Measurements from ENCODE around the gene SYT12.

The SYT12 gene

GRCh38 chr11:67031791-67032561, 9.0 kb downstream of the SYT12 start:
- no peak for DNase-seq

GRCh38 chr11:67032830-67033551, 10.1 kb downstream of the SYT12 start:
- DNase-seq: no peak

- DNase-seq: no peak
Observed at GRCh38 chr11:67033661-67034166, 10.8 kb downstream of the SYT12 start.

DNA sequence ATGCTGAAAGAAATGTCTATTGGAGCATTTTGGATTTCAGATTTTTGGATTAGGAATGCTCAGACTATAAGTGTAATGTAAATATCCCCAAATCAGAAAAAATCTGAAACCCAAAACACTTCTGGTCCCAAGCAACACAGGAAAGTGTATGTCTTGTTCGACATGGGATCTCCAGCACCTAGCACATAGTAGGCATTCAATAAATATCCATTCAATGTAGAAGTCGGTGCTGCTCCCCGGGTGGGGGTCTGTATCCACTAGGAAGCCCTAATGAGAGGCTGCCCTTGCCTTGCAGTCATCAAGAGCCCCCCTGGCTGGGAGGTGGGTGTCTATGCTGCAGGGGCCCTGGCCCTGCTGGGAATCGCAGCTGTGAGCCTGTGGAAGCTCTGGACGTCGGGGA, 11.4 kb downstream of the SYT12 start:
- no peak for DNase-seq

DNA sequence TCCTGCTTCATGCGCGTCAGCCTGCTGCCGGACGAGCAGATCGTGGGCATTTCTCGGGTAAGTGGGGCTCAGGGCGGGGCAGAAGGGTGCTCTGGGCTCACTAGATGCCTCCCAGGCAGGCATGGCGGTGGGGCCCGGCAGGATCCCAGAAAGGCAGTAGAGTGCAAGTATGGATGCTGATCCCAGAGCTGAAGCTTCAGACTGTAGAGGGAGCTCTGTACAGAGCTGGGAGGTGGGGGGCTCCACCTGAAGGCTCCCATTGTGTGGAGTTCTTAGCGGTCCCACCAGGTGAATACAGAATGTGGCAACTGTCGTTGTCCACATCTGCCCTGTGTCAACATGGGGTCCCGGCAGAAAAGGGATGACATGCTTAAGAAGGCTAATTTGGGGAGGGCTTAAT, 17.2 kb downstream of the SYT12 start:
- DNase-seq: no peak

- DNase-seq: no peak
Observed at GRCh38 chr11:67041602-67042001, 18.7 kb downstream of the SYT12 start.

DNA sequence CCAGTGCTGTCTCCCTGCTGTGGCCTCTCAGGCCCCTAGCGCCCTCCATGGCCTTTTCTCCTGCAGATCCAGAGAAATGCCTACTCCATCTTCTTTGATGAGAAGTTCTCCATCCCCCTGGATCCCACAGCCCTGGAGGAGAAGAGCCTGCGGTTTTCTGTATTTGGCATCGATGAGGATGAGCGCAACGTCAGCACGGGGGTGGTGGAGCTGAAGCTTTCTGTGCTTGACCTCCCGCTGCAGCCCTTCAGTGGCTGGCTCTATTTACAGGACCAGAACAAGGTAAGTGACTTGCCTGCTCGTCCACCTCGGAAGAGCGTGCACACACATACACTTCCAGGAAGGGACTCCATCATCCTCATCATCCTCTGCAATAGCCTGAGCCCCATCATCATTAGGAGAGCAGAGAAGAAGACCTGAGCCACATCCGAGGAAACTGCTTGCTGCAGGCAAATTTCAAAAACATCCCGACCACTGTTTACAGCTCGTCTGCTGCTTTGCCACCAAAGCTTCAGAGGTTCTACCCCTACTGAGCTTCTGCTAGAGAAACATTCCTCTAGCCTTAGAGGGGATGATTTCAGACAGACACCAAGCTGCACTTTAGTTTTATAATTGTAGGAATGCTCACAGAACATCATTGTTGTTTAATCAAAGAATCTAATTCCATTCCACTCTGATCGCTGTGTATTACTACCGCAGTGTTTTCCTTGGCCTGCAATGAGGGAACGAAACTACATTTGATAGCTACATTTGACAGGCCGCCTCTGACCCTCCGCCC, 20.8 kb downstream of the SYT12 start:
- DNase-seq: no peak

- DNase-seq: no peak
Observed at GRCh38 chr11:67044496-67044895, 21.6 kb downstream of the SYT12 start.

DNA sequence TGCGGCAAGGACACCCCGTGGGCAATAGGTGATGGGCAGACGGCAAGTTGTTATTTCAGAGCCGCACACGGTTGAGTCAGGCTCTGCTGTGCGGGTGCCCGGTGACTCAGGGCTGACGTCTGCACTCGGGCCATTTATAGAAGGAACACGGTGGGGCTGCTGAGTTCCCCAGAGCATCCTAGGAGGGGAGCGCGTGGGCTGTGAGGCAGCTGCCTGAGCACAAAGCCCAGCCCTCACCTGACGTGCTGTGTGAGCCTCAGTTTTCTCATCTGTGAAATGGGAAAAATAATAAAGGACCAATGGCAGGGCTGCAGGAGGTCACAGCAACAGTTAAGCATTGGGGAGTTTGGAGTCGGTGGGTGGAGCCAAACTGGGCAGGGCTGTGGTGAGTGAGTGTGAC, 22.4 kb downstream of the SYT12 start:
- DNase-seq: no peak

- no peak for DNase-seq
Observed at GRCh38 chr11:67048515-67049130, 25.7 kb downstream of the SYT12 start.

DNA sequence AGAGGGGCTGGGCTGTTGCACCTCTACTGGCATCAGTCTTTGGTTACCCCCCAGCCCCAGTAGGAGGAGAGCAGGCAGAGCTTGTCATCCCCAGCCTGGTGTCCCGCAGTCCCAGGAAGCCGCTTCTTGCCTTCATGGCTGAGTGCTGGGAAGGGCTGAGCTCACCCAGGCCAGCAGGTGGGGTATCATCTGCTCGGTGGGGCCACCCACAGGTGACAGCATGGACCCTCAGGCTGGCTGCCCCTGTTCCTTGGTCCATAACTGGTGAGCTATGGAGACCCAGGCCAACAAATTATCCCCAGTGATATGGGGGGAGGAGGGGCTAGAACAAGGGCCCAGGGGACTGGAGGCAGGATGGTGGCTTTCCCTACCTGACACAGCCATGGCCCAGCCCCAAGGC, 27.2 kb downstream of the SYT12 start:
- no peak for DNase-seq

- DNase-seq: no peak
Observed at GRCh38 chr11:67051180-67051893, 28.4 kb downstream of the SYT12 start.

GRCh38 chr11:67051945-67052488, 29.1 kb downstream of the SYT12 start:
- no peak for DNase-seq

GRCh38 chr11:67052891-67053290, 30.0 kb downstream of the SYT12 start:
- DNase-seq: no peak

GRCh38 chr11:67053896-67054329, 31.0 kb downstream of the SYT12 start:
- peak; percentile 25 for DNase-seq

DNA sequence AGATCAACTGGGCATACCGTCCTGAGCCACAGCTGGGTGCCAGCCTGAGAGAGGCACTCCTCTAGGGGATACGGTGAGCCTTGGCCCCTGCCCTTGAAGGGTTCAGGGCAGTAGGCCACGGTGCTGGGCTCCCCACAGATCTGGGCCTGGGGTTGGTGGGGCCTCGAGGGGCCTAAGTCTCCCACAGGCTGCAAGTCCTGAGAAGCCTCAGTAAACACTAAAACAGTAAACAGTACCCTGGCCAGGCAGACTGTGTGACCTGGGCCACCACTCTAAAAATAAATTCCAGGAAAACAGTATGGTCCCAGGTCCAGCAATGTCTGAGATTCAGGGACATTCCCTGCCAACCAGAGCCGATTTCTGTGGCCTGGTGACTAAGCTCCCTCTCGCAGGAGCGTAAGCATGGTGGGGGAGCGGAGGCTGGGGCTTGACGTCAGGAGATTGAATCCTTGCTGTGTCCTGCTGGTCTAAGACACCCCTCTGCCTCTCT, 31.5 kb downstream of the SYT12 start:
- DNase-seq: no peak

DNA sequence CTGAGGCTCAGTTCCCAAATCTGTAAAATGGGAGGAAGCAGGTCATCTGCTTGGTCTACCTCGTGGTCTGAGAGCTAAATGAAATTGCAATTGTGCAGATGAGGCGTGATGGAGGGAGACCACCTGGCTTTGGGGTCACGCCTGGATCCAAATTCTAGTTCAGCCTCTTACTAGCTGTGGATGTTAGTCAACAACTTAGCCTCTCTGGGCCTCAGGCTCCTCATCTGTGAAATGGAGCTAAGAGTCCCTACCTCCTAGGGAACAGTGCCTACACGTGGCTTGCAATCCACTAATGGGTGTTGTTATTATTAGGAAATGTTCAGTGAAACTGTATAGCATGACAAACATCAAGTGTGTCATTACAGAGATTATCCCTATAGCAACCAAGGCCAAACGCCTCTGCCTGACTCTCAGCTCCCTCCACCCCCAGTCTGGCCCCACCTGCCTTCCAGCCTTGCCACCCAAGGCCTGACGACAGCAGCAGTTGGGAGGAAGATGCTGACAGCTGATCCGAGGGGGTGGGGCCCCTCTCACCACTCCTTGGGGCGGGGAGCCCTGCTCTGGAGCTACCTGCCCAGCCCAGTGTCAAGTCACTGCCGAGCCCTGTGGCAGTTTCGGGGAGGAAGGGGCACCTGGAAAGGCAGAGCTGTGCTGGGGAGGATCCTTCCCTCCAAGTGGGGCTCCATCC, 32.0 kb downstream of the SYT12 start:
- DNase-seq: no peak

DNA sequence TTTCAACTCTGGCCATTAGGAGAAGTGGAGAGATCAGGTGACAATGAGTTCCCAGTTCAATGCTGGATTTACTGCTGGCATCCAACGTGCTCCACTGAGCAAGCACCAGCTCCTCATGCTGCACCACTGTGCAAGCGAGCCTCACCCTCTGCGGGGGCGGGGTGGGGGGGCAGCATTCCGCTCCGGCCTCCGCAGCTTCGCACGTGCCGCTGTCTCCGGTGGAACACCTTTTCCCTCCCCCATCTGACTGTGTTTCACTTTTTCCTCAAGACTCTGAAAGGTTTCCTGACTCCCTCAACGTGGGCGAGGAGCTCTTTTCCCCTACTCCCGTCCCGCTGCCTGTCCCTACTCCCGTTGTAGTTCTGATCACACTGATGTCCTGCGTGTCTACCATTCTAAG, 32.9 kb downstream of the SYT12 start:
- no peak for DNase-seq

- peak; percentile 17 for DNase-seq
Observed at GRCh38 chr11:67056267-67057204, 33.6 kb downstream of the SYT12 start, which contains the start of gene RHOD. Gene RHOD, plus strand, starts transcription at chr11:67056847. Its CDS starts 56 bp downstream, at chr11:67056903.

GRCh38 chr11:67057205-67057672, 34.3 kb downstream of the SYT12 start:
- DNase-seq: no peak
